OCI-LY7 (cell line): ENCODE results near the gene BFSP2.

ENCODE experiments used
- CTCF ChIP-seq: fragments of 200-600 bp; sonication (generic); conservative IDR thresholded peaks from 2 replicates; pipeline ENCODE4 v1.5.1; 2014; ENCODE audit warnings: mild to moderate bottlenecking, antibody characterized with exemption, low read length, moderate library complexity, mixed read lengths
- EZH2phosphoT487 ChIP-seq: fragments of 200-600 bp; sonication (generic); IDR thresholded peaks from 2 replicates; pipeline ENCODE4 v1.6.1; 2018; ENCODE audit warnings: low read depth, borderline replicate concordance, mild to moderate bottlenecking, mixed run types, antibody characterized with exemption, low read length, moderate library complexity, mixed read lengths

DNA sequence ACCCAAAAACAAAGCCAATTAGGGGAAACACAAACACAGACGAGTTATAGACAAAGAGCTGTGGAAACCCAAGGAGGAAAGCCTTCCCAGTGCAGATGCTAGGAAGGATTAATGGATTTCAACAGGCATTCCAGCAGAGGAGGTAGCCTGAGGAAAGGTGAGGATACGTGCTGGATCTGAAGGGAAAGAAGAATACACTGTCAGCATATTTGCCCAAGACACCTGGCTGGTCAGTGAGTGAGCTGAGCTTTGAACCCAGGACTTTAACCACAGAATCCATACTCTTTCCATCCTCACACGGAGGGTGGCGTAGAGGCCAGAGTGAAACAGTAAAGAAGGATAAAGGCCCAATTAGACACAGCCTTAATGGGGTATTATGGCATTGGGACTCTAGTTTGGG is 9.1 kb upstream of the BFSP2 start:
- TF ChIP-seq CTCF: no peak
- no peak for TF ChIP-seq EZH2phosphoT487
